HG03442 (cell line): ENCODE measurements around the gene PRAC1.

Source experiments
- ATAC-seq: cut with Tn5 transposase; IDR thresholded peaks from one replicate; pipeline ENCODE4 v1.9.1; 2021; ENCODE audit warnings: mild to moderate bottlenecking, moderate library complexity; ENCODE audit not compliant: unreplicated experiment

Gene PRAC1

GRCh38 chr17:48747445-48748363 lies 25.4 kb upstream of the PRAC1 start:
- ATAC-seq: no peak

- no peak for ATAC-seq
These were observed 24.7 kb upstream of the PRAC1 start for GRCh38 chr17:48746916-48747444.

DNA sequence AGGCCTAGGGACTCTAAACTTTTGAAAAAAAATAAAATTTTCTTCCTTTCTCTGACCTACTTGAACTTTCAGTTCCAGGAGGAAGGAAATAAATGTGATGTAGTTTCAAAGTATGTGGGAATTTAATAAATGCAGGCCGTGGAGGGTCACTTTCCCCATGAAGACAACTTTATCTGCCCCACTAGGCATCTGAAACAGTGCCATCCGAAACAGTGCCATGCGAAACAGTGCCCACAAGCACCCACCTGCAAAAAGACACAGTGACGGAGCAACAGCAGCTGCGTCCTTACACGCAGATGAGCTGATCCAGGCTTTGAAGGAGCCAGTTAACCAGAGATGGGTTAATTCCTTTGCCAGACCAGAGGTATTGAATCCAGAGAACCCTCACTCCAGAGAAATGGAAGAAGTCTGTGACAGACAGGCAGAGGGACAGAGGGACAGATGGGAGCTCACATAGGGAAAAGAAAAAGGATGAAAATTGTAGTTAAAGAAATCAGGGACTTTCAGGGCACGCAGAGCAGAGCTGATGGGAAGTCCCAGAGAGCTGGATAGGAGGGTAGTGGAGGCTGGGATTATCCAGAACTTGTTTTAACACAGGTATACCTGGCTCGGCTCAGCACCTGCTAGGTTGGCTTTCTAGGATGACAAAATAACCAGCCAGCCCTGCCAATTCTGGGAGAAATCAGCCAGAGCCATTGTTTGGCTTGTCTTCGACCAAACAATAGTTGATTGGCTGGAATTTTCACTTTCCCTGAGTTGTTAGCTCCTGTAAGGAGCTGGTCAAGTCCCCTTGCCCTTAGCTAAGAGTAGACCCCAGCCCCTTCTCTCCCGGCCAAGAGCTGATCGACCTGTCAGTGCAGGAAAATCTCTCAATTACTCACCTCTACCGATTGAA lies 23.3 kb upstream of the PRAC1 start:
- no peak for ATAC-seq

DNA sequence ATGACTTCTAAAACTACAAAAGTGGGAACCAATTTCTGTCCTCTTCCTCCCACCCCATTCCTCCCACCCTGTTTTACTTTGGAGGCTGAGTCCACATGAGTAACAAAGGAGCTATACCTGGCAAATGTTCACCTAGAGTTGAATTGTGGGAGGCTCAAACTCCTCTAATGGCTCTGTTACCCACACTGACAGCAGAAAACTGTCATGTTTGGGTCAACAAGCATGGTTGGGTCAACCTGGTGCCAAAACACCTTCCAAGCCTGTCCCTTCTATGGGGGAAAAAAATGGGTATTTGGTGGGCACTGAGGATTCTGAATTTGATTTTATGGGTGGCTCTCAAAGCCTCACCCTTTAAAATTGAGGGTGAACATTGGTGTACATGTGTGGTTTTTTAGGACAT lies 18.2 kb upstream of the PRAC1 start:
- no peak for ATAC-seq

- ATAC-seq: no peak
These were observed 16.6 kb upstream of the PRAC1 start for GRCh38 chr17:48738803-48739526.

DNA sequence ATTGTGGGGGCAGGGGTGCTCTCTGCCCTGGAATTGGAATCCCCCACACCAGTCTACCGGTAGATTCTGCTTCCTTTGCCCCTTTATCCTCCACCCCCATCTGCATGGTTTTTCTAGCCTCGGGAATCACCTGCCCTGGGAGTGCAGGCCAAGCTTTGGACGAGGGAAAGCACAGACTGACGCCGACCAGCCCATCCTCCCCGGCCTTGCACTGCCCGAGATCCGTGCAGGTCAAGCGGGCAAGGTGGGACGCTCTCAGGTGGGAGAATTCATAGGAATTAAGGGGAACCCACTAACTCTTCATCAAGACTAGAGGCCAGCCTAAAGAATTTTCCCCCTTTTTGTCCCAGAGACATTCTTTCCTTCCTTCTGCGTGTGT lies 16.1 kb upstream of the PRAC1 start:
- ATAC-seq: no peak

GRCh38 chr17:48737330-48738043 lies 15.2 kb upstream of the PRAC1 start:
- ATAC-seq: no peak

GRCh38 chr17:48735062-48735351 lies 12.7 kb upstream of the PRAC1 start:
- ATAC-seq: no peak

- no peak for ATAC-seq
These were observed 12.2 kb upstream of the PRAC1 start for GRCh38 chr17:48734333-48735061.

GRCh38 chr17:48733632-48734328 lies 11.5 kb upstream of the PRAC1 start:
- no peak for ATAC-seq

DNA sequence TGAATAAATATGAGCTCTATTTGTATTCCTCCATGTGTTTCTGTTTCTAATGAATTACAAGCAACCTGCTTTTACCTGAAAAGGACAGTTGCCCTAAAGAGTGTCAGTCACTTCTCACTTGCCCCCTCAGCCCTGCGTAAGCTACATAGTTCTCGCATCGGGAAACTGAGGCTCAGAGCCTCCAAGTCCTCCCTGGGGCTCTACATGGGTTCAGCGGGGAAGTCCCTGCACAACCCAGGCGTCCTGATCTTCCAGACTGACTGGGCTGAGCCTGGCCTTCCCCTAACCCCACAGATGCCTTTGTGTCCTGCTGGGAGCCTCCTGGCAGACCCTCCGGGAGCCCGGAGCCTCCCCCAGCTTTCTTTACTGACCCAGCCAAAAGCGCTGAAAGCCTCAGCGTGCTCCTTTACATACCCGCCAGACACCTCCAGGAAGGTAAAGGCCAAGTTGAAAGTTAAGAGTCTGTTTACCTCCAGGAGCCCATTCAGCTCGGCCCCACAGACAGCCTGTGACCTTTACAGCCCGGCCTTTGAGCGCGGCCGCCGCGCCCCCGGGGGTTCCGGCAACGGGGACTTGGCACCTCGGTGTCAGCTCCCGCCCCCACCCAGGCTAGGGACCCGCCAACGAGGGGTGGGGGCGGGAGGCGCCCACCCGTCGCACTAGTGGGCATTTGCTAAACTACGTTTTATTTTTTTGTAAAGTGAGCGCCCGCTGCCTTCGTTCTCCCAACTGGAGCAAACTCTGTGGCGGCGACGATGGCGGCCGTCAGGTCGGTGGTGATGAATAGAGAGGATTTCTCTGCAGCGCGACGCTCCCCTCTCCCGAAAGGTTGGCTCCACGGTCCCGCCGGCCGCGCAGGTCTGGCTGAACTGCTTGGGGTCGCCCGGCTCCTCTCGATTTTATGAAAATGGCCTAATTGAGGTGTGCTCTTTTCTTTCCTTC lies 10.6 kb upstream of the PRAC1 start:
- ATAC-seq: no peak

- no peak for ATAC-seq
These were observed 9.0 kb upstream of the PRAC1 start for GRCh38 chr17:48731355-48731754.

DNA sequence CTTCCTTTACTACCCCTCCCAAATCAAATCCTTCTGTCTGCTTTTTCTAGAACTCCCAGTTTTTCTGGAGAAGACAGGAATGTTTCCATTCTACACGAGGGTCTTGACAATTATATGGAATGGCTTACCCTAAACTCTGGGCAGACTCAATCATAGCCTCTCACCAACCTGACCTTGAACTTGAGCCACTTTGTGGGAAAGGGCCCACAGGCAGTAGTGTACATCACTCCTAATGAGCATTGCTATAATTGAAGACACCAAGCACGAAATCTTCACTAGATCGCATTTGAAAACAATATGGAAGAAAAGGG lies 7.9 kb upstream of the PRAC1 start:
- ATAC-seq: no peak

- ATAC-seq: no peak
These were observed 7.3 kb upstream of the PRAC1 start for GRCh38 chr17:48729335-48730239.

DNA sequence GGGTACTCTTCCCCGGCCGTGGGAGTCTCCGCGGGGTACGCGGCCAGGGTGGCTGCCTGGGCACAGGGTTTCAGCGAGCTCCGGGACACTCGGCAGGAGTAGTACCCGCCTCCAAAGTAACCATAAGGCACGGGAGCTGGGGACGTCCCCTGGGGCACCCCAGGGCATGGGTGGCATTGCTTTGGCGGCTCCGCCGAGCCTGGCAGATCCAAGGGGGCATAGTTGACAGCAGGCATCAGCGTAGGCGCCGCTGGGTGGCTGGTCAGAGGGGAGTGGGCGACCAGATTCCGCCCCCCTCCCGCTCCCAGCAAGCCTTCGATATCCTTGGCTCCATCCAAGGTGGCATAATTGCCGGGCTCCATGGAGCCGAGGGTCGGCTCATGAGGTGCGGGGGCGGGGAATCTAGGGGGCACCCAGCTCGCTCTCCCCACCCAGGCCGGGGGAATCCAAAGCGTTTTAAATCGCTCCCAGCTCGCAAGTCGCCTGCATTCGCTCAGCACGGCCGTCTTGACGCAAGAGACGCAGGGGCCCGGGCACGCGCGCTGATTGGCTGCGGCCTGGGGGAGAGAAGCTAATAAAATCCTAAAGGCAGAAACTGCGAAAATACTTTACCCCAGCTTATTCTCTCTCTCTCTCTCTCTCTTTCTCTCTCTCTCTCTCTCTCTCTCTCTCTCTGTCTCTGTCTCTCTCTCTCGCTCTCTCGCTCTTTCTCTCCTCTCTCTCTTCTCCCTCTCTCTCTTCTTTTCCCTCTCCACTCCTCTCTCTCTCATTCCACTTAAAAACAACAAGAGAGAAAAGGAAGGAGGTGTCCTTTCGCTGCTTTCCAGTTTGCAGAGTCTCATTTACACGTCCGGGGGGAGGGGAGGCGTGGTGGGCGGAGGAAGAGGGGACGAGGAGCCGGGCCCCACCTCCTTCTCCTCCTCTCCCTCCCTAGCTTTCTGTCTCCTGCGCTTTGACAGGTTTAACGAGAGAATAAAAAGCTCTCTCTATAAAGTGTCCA lies 6.2 kb upstream of the PRAC1 start, which contains the start of gene HOXB13:
TSS of gene HOXB13 (minus strand) at position 519 of the 1,000 bp plus-strand sequence. CDS start at position 362, 157 bp downstream.
- ATAC-seq: no peak
